Stimulated activated CD4-positive, alpha-beta T cell treated with anti-CD3 and anti-CD28 coated beads, Interleukin-15, amount 100 ng/mL, for 24 hours (primary cell): ENCODE measurements around the gene TMEM243.
A peak's percentile ranks its signal among the peaks of the same experiment; 100 is the strongest.
"Not testable (repeated sequence)": the region's sequence is repeated elsewhere in the genome, so short reads cannot be mapped to it uniquely, and the experiment has no call there.

Experiments used
- DNase-seq: peaks from one replicate; pipeline ENCODE4 v3.0.0-alpha.2; 2020

TMEM243 gene

DNA sequence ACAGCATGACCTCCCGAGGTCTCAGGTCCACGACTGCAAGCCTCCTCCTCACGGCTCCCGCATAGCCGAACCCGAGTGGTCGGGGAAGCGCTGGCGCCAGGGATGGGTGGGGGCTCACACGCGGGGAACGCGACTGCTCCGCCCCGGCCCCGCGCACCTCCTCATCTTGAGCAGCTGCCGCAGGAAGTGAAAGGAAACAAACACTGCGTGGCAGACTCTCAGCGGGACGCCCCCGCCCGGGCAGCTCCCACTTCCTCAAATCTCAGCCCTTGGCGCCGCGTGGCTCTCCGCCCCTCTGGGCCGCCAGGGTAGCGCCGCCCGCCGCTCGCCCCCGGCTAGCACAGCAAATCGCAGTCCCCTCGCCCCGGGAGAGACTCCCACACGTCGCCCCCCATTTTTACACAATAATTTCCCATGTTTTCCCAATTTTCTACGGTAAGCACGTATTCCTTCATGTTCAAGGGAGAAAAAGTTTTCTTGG lies at the start of gene TMEM243:
TMEM243 (minus strand) TSS at position 188 of the 481 bp plus-strand sequence. CDS start 229 bp downstream, outside the sequence.
- peak; percentile 89 for DNase-seq

DNA sequence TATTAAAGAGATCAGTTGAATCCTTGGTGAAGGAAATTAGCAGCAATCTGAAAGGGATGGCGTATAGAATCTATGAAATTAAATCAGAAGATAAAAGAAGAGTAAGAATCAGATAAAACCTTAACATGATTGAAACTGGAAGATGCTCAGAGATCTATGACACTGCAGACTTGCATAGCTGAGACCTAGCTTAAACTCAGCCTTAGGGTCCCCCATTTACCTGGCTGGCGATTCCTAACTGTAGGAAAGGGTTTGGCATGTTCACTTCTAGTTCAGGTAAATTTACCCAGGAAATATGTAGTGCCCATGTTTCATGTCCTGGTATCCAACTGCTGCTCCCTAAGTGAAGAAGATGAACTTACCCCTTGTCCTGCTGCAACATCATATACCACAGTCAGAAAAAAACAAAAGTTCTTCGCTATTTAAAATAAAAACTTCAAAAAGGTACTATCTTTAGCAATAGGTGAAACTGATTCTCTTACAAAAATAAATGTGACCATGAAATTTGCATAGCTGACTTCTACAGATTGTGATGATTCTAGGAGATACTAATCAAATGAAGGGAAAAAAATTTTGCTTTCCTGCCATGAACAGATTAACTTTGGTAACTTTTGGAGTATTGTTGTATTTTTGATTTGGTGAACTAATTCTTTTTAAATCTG lies 47.8 kb upstream of the TMEM243 start:
- no peak for DNase-seq

DNA sequence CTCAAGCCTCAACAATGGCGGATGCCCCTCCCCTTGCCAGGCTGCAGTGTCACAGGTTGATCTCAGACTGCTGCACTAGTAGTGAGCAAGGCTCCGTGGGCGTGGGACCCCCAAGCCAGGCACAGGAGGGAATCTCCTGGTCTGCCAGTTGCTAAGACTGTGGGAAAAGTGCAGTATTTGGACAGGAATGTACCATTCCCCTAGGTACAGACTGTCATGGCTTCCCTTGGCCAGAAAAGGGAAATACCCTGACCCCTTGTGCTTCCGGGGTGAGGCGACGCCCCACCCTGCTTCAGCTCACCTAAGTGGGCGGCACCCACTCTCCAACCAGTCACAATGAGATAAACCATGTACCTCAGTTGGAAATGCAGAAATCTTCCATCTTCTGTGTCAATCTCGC lies 44.0 kb upstream of the TMEM243 start:
- no peak for DNase-seq

DNA sequence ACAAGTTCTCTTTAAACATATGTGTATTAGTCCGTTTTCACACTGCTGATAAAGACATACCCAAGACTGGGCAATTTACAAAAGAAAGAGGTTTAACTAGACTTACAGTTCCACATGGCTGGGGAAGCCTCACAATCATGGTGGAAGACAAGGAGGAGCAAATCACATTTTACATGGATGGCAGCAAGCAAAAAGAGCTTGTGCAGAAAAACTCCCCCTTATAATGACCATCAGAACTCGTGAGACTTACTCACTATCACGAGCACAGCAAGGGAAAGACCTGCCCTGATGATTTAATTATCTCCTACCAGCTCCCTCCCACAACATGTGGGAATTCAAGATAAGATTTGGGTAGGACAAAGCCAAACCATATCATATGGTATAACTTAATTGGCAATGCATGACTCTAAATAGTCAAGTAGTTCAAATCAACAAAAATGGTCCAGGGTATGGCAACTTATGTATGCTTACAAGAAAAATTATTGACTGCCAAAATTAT lies 34.1 kb upstream of the TMEM243 start:
- no peak for DNase-seq

- DNase-seq: not testable (repeated sequence)
Measured at GRCh38 chr7:87245671-87246070, 26.1 kb upstream of the TMEM243 start.

GRCh38 chr7:87238464-87239051 lies 19.0 kb upstream of the TMEM243 start:
- DNase-seq: not testable (repeated sequence)

DNA sequence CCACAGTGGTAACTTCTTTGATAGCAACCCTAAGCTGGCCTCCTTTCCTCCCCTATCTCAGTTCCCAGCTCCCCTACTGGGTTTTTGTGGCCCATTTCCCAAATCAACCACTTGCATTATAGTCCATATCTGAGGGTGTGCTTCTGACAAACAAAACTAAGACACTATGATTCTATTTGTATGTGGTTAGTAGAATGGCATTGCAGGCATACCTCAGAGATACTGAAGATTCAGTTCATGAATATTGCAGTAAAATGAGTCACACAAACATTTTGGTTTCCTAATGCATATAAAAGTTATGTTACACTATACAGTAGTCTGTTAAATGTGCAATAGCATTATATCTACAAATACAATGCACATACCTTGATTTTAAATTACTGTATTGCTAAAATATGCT lies 15.4 kb upstream of the TMEM243 start:
- no peak for DNase-seq

- no peak for DNase-seq
Measured at GRCh38 chr7:87231711-87232110, 12.2 kb upstream of the TMEM243 start.

DNA sequence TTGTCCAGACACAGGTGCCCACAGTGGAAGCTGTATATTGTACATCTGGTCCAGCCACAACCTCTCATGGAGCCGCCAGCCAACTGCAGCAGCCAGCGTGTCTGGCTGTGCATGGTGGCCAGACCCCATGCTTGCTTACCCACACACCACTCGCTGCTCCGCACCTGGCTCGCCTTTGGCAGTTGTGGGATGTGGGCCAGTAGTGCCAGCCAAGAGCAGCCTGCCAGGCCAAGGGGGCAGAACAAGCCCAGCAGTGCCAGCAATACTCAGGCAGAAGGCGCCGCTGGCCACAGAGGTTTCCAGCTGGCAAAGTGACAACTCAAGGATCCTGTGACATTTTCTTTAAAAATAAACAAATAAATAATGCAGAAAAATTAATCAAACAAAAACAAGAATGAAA lies 11.7 kb upstream of the TMEM243 start:
- no peak for DNase-seq

GRCh38 chr7:87226495-87226894 lies 7.0 kb upstream of the TMEM243 start:
- no peak for DNase-seq

- DNase-seq: no peak
Measured at GRCh38 chr7:87225696-87226095, 6.2 kb upstream of the TMEM243 start.

GRCh38 chr7:87223666-87224065 lies 4.1 kb upstream of the TMEM243 start:
- DNase-seq: no peak

- DNase-seq: no peak
Measured at GRCh38 chr7:87220734-87221215, 1.2 kb upstream of the TMEM243 start.

DNA sequence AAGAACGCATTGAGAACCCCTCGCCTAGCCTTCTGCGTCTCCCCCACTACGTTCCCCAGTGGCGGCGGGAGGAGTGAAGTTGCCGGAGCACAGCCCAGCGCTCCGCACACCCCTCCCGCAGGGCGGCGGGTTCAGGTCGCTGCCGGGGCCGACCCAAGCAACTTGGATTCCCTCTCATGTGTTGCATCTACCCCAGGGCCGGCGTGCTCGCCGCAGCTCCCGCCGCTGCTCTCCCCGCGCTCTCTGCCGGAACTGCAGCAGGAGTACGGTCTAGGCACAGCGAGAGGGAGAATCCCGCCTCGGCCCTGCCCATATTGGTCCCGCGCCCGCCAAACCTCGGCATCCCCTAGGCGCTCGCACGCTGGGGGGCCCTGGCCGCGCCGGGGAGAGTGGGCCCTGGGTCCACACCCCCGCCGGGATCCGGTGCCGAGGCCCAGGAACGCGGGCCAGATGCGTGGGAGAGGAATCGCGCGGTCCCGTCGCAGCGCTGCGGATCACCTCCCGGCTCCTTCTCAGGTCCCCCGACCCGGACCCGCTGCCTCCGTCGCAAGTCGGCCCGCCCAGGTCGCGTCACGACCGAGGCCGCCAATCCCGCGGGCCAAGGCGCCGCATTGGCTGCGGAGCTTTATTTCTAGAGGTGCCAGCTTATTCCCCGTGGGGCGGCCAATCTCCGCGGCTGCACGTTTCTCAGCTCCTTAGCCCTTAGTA lies 648 bp upstream of the TMEM243 start:
- DNase-seq: peak; percentile 91

GRCh38 chr7:87218796-87219544 lies 562 bp downstream of the TMEM243 start:
- peak; percentile 52 for DNase-seq

DNA sequence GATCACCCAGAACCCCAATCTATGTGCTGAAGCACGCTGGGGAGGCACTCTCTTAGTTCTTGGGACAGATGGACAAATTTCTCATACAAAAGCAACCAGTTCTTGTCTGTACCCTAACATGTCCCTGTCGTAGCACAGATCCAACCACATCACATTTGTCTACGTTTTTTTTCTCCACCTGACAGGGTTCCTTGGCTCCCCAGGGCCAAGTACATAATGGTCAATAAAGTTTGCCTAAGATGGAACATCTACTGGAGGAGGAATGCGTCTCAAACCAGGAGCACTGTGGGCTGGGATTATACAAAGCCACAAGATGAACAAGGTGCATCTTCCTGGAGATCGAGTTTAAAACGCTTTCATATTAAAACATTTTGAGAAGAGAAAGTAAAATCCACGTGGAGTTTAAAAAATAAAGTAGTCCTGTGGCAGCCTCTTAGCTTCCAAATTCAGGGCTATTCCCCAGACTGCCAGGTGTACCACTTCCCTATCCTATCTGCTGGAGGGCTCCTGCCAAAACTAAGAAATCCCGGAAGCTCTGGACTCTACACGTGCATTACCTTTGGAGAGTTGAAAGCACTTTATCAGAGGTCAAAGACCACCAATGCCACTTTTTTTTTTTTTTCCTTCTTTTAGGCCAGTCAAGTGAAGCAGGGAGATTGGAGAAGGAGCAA lies 1.4 kb downstream of the TMEM243 start:
- no peak for DNase-seq

DNA sequence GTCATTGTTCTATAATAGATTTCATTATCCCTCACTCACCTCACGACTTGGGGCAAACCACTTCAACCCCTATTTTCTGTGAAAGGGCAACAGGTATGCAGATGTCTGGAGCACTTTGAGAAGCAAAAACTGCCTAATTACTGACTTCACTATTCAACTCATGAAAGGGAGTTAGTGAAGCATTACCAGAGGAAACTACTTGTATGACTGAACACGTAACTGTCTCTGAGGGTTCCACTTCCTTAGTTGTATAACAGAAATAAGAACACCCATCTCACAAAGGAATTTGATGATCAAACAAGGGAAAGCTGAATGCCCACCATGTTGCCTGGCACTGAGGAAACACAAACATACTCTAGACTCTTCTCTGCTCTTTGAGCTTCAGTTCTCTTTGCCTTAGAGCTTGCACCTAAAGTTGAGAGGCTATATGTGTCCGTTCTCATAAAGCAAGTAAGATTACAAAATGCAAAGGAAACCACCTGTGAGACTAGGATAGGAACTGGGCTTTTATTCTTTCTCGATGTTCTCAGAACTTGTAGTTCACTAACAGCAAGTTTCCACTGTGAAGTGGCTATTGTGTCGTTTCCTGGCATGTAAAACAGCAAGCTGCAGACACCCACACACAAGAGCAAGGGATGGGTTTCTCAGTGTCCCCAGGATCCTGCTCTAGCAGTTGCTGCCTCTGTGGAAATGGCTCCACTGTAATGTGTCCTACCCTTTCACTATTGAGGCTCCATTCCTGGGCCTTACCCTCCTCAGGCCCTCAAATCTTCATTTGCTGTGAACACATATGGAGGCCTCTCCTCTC lies 2.6 kb downstream of the TMEM243 start:
- DNase-seq: peak; percentile 56

DNA sequence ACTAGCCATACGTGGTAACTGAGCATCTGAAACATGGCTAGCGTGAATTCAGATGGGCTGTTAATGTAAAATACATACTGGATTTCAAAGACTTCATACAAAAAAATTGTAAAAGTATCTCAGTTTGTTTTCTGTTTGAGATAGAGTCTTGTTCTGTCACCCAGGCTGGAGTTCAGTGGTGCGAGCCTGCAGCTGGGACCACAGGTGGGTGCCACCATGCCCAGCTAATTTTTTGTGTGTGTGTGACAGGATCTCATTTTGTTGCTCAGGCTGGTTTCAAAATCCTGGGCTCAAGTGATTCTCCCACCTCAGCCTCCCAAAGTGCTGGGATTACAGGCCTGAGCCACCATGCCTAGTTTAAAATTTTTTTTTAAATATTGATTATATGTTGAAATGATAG lies 4.5 kb downstream of the TMEM243 start:
- no peak for DNase-seq

GRCh38 chr7:87213811-87214210 lies 5.7 kb downstream of the TMEM243 start:
- no peak for DNase-seq

DNA sequence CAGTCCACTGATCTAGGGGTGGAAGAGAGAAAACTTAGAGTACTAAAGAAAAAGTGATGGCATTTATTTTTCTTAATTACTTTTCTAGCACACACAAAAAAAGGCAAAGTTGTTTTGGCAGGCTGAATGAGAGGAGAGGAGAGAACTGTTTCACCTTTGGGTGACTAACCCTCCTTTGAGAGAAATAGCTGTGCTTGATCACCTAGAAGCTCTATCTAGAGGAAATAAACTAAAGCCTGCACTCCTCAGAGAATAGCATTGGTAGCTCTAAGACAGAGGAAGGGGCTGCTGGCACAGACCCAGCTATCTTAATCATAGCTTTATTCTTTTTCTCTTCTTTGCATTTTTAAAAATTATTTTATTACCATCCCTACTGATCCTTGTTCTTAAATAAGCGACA lies 6.3 kb downstream of the TMEM243 start:
- DNase-seq: no peak

GRCh38 chr7:87212498-87212897 lies 7.0 kb downstream of the TMEM243 start:
- no peak for DNase-seq

DNA sequence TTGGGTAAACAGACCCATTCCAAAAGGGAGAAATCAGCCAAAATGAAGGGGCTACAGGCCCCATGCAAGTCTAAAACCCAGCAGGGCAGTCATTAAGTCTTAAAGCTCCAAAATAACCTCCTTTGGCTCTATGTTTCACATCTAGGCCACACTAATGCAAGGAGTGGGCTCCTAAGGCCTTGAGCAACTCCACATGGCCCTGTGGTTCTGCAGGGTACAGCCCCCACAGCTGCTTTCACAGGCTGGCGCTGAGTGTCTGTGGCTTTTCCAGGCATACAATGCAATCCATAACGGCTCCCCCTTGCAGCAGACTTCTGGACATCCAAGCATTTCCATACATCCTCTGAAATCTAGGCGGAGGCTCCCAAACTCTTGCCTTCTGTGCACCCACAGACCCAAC lies 9.0 kb downstream of the TMEM243 start:
- DNase-seq: no peak
